Astrocyte of the cerebellum (primary cell): Measurements from ENCODE around the gene ANKDD1B.
"Not testable (repeated sequence)": the region's sequence is repeated elsewhere in the genome, so short reads cannot be mapped to it uniquely, and the experiment has no call there.

Experiments used
- DNase-seq: peaks from one replicate; pipeline ENCODE4 v3.0.0-alpha.2; 2011; ENCODE audit warnings: low read depth
- H3K4me3 ChIP-seq: 2 replicates; pipeline ENCODE4 v1.5.1; 2011; ENCODE audit warnings: mild to moderate bottlenecking, low read depth, low read length, moderate library complexity
- in situ Hi-C: cut with HindIII; loops from 2 replicates; pipeline ENCODE4 v1.10.0; 2017; ENCODE audit warnings: low sequenced_read_pairs
- TF ChIP-seq, protein P1 (sequence below): IDR thresholded peaks from 2 replicates; pipeline ENCODE4 v1.5.1; 2012; ENCODE audit warnings: low read length, low read depth, moderate library complexity, mild to moderate bottlenecking; ENCODE audit errors: missing control alignments

ANKDD1B gene

DNA sequence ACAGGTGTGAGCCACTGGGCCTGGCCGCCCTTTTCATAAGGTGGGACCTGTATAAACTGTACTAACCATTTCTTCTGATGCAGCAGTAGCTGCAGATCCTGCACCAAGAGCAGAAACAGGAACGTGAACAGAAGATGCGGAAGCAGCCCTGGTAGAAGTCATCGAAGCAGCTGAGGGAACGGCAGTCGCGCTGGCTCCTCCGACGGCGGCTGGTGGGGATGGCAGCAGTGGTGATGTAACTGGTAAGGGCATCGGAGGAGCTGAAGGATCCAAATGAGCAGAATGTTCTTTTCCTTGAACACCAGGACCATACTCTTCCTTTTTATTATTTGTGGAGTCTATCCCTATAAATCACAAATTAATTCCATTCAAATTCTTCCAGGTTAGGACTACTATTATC, 73.9 kb downstream of the ANKDD1B start:
- DNase-seq = no peak
- H3K4me3 ChIP-seq = no peak overlapping the region
- in situ Hi-C loops = no loop called here
- TF ChIP-seq, protein P1, sequence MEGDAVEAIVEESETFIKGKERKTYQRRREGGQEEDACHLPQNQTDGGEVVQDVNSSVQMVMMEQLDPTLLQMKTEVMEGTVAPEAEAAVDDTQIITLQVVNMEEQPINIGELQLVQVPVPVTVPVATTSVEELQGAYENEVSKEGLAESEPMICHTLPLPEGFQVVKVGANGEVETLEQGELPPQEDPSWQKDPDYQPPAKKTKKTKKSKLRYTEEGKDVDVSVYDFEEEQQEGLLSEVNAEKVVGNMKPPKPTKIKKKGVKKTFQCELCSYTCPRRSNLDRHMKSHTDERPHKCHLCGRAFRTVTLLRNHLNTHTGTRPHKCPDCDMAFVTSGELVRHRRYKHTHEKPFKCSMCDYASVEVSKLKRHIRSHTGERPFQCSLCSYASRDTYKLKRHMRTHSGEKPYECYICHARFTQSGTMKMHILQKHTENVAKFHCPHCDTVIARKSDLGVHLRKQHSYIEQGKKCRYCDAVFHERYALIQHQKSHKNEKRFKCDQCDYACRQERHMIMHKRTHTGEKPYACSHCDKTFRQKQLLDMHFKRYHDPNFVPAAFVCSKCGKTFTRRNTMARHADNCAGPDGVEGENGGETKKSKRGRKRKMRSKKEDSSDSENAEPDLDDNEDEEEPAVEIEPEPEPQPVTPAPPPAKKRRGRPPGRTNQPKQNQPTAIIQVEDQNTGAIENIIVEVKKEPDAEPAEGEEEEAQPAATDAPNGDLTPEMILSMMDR = no peak

DNA sequence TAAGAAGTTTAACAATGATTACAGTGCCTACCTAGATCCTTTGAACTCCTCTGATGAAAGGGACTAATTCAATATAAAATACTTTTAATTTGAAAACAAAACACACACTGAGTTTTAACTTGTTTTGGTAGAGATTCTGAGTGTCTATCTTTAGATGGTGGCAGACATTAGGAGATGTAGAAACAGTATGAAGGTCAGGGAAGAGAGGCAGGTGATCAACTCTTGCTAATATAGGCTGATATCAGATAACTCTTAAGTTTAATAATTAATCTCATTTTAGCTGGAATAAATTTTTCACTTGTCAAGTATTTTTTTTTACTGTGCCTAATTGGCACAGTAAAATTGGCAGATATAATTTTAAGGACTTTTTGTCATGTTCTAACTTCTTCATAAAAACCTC, 75.2 kb downstream of the ANKDD1B start:
- in situ Hi-C loops = no loop called here
- H3K4me3 ChIP-seq = no peak overlapping the region
- TF ChIP-seq, protein P1 = no peak
- DNase-seq = no peak

DNA sequence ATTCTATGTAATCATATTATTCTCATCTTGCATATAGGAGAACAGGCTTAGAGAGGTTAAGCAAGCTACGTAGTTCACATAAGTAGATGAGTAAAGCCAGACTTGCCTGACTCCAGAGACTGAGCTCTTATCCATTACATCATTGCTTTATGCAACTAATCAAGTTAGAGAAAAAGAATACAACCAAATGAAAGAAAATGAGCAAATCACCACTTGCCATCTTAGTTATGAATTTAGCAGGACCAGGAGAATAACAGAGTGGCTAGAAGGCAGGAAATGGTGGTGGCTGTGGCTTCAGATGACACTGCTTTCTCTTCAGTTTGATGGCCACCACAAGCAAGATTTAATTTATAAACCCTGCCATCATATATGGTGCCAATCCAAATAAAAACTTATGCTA, 79.4 kb downstream of the ANKDD1B start:
- TF ChIP-seq, protein P1 = no peak

DNA sequence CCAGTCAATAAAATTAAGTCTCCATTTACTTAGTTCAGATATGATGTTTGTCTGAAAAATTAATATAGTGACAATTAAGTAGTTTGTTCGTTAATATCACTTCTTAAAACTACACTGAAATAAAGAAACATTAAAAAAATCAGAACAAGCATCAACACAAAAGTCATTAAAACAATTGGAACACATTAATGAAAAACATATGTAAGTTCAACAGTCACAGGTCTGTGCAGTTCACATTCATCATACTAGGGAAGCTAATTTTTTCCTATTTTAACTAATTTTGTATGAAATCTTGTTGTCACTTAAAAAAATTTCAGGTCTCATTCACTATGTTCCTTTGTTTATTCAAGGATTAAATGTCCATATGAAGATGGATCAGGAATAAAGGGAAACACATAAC, 83.5 kb downstream of the ANKDD1B start:
- DNase-seq = no peak
- in situ Hi-C loops = no loop called here
- TF ChIP-seq, protein P1 = no peak
- H3K4me3 ChIP-seq = no peak overlapping the region

More for the DNA sequence above, 79.4 kb downstream of the ANKDD1B start:
- no peak for DNase-seq
- in situ Hi-C loops = no loop called here
- no peak overlapping the region for H3K4me3 ChIP-seq

DNA sequence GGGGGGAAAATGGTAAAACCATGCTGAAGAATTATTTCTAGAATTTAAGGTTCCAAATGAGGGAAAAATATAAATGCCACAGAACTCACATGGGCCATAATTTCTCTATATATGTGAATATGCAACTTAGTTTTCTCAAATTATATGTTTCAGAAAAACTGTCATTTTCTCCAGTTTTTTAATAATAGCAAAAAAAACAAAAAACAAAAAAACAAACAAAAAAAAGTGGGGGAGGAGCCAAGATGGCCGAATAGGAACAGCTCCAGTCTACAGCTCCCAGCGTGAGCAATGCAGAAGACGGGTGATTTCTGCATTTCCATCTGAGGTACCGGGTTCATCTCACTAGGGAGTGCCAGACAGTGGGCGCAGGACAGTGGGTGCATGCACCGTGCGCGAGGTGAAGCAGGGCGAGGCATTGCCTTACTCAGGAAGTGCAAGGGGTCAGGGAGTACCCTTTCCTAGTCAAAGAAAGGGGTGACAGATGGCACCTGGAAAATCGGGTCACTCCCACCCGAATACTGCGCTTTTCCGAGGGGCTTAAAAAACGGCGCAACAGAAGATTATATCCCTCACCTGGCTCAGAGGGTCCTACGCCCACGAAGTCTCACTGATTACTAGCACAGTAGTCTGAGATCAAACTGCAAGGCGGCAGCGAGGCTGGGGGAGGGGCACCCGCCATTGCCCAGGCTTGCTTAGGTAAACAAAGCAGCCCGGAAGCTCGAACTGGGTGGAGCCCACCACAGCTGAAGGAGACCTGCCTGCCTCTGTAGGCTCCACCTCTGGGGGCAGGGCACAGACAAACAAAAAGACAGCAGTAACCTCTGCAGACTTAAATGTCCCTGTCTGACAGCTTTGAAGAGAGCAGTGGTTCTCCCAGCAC, 84.5 kb downstream of the ANKDD1B start:
- DNase-seq, in situ Hi-C loops, H3K4me3 ChIP-seq: not testable (repeated sequence)

DNA sequence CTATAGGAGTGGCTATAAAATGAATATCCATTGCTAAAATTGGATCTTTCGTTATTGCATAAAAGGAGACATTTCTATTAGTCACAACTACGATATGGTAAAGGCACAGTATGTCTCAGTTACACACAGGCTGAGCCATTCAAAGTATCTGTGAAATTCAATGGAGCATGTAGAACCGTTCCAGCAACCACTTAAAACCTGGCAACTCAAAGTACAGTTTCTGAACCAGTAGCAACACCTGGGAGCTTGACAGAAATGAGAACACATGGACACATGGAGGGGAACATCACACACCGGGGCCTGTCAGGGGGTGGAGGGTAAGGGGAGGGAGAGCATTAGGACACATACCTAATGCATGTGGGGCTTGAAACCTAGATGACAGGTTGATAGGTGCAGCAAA, 90.6 kb downstream of the ANKDD1B start:
- no peak for DNase-seq
- no peak overlapping the region for H3K4me3 ChIP-seq
- in situ Hi-C loops = no loop called here
- TF ChIP-seq, protein P1 = no peak

DNA sequence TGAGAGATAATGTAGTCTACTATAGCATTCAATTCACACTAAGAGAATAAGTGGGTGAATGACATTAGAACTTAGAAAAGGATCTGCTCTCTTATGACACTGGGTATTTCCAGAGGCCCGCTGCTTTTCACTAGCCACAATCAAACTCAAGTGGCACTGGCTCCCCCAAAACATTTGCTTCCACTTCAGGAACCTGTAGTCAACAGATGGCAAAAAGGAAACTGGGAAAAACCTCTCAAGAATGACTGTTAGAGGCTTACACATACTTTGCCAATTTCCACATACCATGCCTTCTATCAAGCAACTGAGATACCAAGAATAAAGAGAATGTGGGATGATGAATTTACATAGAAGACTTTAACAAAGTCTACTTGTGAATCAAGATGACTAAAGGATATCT, 94.8 kb downstream of the ANKDD1B start:
- no peak overlapping the region for H3K4me3 ChIP-seq
- in situ Hi-C loops = no loop called here
- no peak for DNase-seq
- TF ChIP-seq, protein P1 = no peak
